Measurements from ENCODE around the gene PNPLA1.
A peak's percentile ranks its signal among the peaks of the same experiment; 100 is the strongest.
"Not testable (repeated sequence)": the region's sequence is repeated elsewhere in the genome, so short reads cannot be mapped to it uniquely, and the experiment has no call there.

PNPLA1 gene

DNA sequence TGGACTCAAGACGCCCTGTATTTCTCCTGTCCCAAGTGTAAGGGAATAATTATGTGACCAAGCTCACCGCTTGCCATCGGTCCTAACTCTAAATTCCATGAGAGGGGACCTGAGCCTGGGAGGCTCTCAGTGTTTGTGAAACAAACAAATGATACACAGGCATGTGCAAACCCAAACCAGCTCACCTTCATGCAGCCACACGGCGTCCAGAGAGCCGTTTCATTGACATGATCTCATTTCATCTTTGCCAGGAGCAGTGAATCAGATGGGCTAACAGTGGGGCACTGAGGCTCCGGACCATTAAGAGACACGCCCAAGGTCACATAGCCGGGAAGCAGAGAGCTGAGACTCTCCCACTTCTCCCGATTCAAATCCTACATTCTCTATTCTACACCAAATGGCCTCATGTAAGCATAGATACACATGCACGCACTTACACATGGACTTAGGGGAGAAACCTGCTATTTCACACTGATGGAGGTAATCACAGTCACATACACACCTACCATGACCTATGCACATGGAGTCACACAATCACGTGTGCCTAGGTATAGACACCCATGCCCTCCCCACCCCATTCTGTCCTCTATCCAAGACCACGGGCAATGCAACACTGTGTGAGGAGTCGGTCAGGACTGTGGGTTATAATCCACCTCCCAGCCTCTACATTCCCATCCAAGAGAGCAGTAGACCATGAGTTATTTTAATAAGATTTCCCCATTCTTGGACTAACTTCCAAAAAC lies 65.8 kb downstream of the PNPLA1 start:
- DNase-seq (ENCODE audit: low read depth in 2 of 2), result no peak

DNA sequence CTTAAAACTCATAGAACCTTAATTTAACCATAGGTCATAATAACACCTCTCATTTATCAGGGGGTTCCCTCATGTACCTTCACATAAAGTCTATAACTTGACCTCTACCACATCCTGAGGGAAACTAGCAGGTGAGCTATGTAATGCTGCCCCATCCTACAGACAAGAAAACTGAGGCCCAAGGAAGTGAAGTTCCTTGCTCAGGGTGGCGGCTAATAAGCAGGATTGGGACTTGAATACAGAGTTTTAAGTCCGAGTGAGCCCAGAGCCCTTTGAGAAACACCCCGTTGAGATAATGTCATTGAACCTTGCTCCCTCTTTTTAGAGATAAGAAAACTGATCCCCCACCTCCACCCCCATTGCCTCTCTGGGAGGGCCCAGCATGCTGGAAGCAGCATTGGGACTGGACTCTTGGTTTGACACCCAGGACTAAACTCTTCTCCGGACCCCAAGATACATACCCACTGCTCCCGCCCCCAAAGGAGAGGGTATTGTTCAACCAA lies 66.4 kb downstream of the PNPLA1 start:
- DNase-seq (ENCODE audit: low read depth in 2 of 2), result no peak

DNA sequence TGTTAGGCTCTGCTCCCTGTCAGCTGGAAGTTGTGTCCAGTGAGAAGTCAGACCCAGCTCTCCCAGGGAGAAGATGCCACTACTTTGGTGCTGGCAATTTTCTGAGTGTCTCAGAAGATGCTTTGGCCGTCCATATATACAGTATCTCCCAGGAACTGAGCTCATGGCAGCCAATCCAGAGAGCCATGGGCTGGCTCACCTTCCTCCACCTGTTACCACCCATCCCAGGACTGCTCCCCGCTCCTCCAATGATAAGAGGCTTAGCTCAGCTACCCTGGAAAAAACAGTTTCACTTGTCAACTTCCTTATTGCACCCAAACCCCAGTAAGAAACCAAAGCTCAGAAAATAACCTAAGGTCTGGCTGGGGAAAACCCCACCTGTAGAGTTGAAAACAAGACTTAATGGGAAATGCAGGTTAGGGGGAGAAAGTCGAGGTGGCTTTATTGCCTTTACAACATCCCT lies 67.0 kb downstream of the PNPLA1 start, which contains the start of gene BNIP5:
Gene BNIP5 (minus strand): TSS at position 110 of the 463 bp plus-strand sequence. CDS start 6,198 bp downstream, outside the sequence.
- DNase-seq (ENCODE audit: low read depth in 2 of 2), result no peak

DNA sequence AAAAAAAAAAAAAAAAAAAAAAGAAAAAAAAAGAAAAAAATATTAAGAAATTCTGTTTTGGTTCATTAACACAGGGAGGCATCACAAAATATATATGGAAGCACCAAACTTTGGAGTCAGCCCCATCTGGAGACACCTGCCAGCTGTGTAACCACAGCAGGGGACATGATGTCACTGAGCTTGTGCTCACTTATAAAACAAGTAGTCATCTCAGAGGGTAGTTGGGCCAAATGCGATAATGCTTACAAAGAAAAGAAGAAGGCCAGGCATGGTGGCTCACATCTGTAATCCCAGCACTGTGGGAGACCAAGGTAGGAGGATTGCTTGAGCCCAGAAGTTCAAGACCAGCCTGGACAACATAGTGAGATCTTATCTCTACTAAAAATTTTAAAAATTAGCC lies 68.0 kb downstream of the PNPLA1 start:
- DNase-seq (ENCODE audit: low read depth in 2 of 2), result no peak

DNA sequence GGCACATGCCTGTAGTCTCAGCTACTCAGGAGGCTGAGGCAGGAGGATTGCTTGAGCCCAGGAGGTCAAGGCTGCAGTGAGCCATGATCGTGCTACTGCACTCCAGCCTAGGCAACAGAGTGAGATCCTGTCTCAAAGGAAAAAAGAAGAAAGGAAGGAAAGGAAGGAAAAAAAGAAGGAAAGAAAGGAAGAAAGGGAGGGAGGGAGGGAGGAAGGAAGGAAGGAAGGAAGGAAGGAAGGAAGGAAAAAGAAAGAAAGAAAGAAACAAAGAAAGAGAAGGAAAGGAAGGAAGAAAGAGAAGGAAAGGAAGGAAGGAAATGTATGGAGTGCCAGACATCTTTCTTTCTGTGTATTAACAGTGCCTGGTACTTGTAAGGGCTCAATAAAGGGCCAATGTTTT lies 68.4 kb downstream of the PNPLA1 start:
- DNase-seq (ENCODE audit: low read depth in 2 of 2), result not testable (repeated sequence)

DNA sequence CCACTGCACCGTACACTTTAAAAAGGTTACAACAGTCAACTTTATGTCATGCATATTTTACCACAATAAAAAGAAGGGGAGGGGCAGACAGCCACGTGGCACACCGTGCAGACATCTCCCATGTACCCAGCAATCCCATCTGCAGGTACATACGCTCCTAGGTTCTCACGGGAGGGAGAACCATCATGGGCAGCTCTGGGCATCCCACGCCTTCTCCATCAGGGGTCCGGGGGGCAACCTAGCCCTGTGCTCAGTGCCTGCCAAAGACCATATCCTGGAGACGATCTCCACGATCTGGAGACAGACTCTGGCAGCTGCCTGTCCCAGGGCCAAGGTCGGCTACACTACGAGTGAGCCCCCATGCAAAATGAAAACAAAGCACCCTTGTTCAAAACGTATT lies 69.3 kb downstream of the PNPLA1 start:
- DNase-seq (ENCODE audit: low read depth in 2 of 2), result no peak

DNA sequence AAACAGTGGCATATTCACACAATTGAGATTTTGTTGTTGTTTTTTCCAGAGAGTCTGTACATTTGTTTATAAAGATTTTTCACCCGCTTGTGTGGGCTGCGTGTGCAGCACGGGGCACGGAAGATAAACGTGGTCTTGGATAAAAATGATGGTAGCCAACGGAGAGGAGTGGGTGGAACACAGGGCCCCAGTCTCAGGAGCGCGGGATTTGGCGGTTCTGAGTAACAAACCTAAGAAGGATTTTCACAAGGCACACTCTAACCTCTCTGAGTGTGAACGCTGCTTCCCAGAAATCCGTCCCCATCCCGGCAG lies 70.4 kb downstream of the PNPLA1 start:
- DNase-seq (ENCODE audit: low read depth in 2 of 2), result no peak

DNA sequence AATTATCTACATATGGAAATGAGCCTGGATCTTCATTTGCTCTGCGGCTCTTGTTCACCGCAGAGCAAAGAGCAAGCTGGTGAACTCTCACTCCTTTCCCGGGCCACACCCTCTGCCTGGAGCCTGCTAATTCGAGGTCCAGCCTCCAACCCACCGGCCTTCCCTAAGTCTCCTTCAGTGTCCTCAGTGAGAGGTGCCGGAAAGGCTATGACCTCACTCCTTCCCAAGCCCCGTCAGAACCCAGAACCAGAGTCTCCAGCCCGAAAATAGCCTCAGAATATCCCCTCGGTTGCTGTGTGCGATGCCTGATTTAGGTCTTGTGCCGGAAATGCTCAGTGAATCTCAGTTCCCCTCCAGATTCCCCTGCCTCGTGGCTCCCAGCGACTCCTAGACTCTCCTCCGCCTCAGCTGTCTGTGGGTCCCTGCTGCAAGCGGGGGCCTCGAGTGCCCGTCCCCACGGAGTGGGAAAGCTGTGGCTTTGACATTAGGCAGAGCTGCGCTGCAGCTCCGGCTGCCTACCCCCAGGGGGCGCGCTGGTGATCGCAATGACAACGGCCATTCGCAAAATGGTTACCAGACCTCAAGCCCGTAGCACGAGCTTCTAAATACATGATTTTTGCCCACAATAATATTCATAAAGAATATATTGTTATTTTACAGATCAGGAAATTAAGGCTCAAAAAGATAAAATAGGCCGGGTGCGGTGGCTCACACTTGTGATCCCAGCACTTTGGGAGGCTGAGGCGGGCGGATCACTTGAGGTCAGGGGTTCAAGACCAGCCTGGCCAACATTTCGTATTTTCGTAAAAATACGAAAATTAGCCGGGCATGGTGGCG lies 71.0 kb downstream of the PNPLA1 start:
- DNase-seq (ENCODE audit: low read depth in 2 of 2), result peak; percentile 68 to 72

DNA sequence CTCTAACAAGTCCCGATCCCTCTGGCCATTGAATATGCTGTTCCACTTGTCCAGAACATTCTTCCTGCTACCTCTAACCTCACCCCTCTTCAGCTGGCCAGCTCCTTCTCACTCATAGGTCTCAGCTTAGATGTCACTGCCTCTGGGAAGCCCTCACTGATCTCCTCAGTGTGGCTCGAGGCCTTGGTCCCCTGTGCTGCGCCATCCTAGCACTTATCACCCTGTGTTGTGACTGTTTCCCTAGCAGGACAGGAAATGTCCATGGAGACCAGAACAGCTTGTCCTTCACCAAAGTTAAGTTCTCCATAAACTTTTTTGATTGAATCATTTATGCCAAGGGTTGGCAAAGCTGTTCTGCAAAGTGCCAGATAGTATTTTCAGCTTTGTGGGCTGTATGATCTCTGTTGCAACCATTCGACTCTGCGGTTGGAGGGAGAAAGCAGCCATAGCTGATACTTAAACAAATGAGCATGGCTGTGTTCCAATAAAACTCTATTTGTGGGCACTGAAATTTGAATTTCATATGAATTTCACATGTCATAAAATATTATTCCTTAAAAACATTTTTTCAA lies 73.3 kb downstream of the PNPLA1 start:
- DNase-seq (ENCODE audit: low read depth in 2 of 2), result no peak

DNA sequence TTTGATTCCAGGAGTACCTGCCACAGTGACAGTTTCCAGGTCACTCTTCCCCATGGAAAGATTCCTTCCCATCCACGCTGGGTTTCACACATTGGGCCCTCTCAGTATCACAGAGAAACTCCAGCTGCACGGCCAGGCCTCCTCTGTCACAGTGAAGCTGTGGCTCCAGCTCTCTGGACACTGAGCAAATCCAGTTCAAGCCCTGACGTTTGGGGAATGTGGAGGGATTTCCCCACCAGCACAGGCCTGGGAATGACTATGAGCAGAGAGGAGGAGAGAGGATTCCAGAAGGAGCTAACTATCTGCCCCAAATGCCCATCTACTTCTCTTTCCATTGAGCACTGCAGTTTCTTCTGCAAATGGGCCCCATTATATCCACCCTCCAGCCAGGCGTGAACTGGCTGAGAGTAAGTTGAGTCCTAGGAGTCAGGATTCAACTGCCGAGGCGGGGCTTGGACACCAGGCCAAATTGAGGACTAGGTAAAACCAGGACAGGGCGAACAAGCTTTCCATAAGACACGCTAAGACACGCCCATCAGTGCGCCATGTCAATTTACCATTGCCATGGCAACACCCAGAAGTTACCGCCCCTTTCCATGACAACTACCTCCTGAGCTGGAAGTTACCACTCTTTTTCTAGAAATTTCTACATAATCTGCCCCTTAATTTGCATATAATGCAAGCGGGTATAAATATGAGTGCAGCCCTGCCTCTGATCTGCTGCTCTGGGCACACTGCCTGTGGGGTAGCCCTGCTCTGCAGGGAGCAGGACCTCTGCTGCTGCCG lies 76.0 kb downstream of the PNPLA1 start:
- no peak for DNase-seq (ENCODE audit: low read depth in 2 of 2)

DNA sequence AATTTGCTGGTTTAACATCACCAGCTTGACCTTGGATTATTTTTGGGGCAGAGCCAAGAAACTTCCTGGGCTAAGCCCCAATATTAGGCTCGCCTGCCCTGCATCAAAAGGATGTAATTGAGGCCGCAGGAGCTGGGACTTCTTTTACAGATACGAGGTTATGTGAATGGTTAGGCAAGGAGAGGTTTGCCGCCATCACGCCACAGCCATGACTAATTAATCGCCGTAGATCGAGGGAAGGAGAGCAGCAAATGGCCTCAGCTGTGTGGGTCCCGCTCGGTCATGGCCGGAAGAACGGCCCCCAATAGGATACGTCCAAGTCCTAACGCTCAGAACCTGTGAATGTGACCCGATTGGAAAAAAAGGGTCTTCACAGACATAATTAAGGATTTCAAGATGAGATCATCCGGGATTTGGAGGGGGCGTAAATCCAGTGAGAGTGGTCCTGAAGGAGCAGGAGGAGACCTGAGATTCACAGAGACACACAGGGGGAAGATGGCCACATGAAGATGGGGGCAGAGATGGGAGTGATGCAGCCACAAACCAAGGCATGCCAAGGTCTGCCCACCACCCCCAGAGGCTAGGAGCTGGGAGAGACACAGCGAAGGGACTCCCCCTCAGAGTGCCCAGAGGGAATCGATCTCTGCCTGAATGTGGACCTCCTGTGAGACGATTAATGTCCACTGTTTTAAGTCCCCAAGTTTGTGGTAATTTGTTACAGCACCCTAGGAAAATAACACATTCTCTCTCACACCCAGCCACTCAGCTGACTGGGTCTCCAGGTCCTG lies 76.8 kb downstream of the PNPLA1 start:
- DNase-seq (ENCODE audit: low read depth in 2 of 2), result no peak

DNA sequence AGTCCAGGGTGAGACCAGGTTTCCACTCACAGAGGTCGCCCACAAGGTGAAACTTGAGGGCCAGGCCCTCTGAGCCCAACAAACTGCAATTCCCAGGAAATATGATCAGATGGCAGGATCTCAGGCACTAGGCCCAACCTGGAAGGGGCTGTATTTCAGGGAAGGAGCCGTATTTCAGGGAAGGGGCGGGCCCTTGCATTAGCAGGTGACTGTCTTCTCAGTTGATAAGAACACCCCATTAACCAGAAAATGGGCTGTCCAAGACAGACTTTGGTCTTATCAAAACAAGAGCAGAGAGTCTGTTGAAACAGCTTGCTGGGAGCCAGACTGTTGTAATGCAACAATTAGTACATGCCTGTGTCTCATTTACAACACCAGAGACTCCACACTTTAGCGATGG lies 77.8 kb downstream of the PNPLA1 start:
- no peak for DNase-seq (ENCODE audit: low read depth in 2 of 2)

DNA sequence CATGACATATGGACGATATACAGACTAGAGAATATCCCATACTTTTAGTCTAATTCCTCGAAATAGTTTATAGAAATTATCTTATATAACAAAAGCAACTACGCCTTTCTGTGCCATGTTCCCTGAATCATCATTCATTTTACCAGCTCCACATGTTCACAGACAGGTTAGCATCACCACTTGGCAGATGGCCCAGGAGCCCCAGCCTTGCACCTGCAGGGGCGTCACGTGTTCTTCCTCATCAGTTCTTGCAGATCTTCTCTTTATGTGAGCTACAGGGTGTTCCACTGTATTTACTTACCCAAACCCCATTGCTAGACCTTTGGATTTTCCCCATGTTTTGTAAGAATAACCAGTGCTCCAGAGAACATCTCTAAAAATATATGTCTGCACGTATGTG lies 79.4 kb downstream of the PNPLA1 start:
- DNase-seq (ENCODE audit: low read depth in 2 of 2), result no peak

DNA sequence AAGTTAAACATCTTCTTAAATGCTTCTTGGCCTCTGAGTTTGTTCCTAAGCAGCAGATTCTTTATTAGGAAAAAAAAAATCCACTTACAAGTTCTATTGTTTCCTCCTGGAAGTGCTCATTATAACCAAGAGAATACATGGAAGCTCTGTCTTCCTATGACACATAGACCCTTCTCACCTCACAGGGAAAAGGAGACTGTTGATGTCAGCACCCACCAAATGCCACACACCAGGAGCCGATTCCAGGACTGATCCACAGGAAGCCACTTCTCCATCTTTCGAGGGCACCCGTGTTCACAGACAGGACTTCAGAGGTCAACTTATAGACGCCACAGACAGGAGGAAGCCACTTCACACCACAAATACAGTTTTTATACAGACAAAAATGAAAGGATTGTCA lies 80.2 kb downstream of the PNPLA1 start:
- DNase-seq (ENCODE audit: low read depth in 2 of 2), result no peak

DNA sequence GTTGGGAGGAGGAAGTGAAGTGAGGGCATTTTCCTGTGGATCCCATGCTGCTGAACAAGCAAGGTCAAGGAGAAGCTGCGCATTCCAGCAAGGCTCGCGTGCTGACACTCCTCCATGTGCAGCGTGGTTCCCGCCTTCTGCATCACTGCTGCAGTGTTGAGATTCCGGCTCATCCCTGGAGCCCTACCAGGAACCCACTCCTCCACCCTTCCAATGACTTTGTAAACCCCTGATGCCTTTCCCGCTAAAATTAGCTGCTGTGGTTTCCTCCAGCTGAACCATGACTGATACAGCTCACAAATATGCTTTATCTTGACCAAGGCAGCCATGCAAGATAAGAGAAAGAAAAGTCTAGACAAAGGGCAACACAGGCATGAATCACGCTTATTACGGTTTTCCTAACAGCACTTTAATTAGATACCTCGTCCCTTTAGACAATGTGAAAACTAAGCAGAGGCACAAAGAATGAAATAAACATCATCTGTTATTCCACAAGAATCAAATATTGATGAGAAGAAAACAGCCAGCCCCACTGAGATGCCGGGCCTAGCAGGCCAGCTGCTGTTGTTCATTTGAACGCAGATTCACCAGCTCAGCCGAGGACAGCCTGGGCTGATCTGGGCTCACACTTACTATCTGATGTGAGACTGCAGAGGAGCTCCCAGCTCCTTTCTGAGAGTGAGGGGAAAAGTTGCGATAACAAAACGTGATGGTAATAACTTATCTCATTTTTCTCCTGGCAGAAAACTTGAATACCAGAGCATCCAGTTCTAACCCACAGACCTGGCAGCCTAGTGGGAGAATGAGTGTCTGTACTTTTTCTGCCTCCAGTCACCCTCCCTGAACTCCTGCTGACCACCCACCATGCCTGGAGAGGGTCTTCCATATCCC lies 81.1 kb downstream of the PNPLA1 start:
- DNase-seq (ENCODE audit: low read depth in 2 of 2), result no peak

DNA sequence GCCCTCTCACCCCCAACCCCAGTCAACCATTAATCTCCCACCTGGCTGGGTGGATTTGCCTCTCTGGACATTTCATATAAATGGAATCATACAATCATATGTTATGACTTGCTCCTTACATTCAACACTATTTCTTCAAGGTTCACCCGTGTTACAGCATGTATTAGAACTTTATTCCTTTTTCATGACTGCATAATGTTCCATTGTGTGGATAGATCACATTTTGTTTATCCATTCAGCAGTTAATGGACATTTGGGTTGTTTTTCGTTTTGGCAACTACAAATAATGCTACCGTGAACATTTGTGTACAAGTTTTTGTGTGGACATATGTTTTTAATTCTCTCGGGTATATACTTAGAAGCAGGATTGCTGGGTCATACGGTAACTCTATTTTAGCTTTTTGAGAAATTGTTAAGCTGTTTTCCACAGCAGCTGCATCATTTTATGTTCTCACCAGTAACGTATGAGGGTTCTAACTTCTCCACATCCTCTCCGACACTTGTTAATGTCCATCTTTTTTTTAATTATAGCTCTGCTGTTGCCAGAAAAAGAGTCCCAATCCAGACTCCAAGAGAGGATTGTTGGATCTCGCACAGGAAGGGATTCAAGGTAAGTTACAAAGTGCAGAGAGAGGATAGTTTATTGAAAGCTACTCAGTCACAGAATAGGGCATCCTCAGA lies 82.8 kb downstream of the PNPLA1 start:
- no peak for DNase-seq (ENCODE audit: low read depth in 2 of 2)

DNA sequence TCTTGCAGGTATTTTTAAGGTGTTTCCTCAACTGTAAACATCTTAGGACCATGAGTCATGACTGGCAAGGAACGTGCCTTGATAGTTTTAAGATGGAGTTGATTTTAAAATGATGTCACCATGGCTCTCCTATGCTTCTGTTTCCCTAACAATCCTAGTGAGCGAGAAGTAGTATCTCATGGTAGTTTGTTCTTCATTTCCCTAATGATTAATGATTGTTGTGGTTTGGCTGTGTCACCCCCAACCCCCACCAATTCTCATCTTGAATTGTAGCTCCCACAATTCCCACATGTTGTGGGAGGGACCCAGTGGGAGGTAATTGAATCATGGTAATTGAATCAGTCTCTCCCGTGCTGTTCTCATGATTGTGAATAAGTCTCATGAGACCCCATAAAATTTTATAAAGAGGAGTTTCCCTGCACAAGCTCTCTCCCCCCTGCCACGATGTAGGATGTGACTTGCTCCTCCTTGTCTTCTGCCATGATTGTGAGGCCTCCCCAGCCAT lies 83.6 kb downstream of the PNPLA1 start:
- no peak for DNase-seq (ENCODE audit: low read depth in 2 of 2)

DNA sequence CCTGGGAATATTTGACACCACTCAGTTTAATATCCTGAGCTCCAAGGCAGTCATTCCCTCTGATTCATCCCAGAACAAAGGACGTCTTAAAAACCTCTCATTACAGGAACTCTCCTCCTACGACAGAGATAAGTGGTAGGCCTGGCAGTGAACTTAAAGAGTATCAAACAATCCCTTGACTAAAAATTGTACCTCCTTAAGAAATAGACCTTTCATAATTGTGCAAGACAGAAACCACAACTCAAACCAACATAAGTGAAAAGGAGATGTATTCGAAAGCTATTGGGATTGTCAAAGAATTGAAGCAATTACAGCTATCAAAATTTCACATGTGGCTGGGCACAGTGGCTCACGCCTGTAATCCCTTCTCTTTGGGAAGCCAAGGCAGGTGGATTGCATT lies 86.0 kb downstream of the PNPLA1 start:
- no peak for DNase-seq (ENCODE audit: low read depth in 2 of 2)

DNA sequence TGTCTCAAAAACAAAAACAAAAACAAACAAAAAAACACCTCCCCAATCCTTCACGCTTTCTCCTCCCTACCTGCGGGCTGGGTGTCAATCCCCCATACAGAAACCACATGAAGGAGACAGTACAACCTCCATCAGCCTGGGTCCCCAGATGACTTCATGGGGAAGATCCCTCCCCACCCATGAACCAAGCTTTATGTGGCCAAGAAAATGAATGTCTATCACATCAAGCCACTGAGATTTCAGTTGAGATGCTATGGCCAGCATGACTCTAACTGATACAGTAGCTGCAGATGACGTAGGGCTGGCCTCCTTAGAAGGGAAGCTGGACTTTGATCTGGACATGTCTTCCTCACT lies 88.0 kb downstream of the PNPLA1 start:
- DNase-seq (ENCODE audit: low read depth in 2 of 2), result no peak

Measured in stimulated activated CD4-positive, alpha-beta T cell treated with anti-CD3 and anti-CD28 coated beads, Interleukin-1b, Interleukin-23, amount 100 ng/mL, for 4 hours (primary cell).